ENCODE results near the gene DPY30.

- no peak for TF ChIP-seq POLR2A (IDR thresholded peaks at IDR 0.05)
- no peak for TF ChIP-seq EP300 (IDR thresholded peaks at IDR 0.05)
- TF ChIP-seq CTCF (IDR thresholded peaks at IDR 0.05): no peak
Observed at GRCh38 chr2:31999438-31999837, 40.2 kb downstream of the DPY30 start.

All from tibial nerve (tissue), 4 donors.